Left colon (tissue), 2 donors: ENCODE measurements around the gene ETHE1. TPM values are rescaled to one million over a fixed set of nuclear protein-coding genes. Genes with fewer than 3 reads are reported as not detected.
"Not testable (repeated sequence)": the region's sequence is repeated elsewhere in the genome, so short reads cannot be mapped to it uniquely, and the experiment has no call there.

Experiments used
- ATAC-seq: fragments of 200-7000 bp; cut with Tn5 transposase; one replicate; pipeline ENCODE4 v1.9.1; 2020; ENCODE audit warnings: mild to moderate bottlenecking, moderate library complexity
- DNase-seq, 2 donors: peaks; one replicate each; pipeline ENCODE4 v3.0.0-alpha.2; 2020
- intact Hi-C, 2 donors: fragments of 100-400 bp; cut with DNase I in 1 of 2; cut with micrococcal nuclease in 1 of 2; formaldehyde crosslinking; loops; one replicate each; pipeline versions ENCODE4 v1.11.2 to v1.14.0; 2022; cut with DNase I, micrococcal nuclease
- total RNA-seq, 2 donors: library from RNA; stranded (reverse); fragmentation: NEBNext Ultra II Directional; extraction: Animal tissue kit (Norgen Biotek cat#: 25700); gene quantifications; one replicate each; pipeline ENCODE4 v1.2.1, GENCODE V29; 2021
- donor health status: DM: no; HTN: no; CAD: no.
- donor health status: DM: yes; HTN: yes; CAD: no.

ETHE1 gene
- total RNA-seq, 2 donors from 2014 or later = 480 to 631 TPM

- ATAC-seq (no peak), DNase-seq (no peak)
- intact Hi-C loops = no loop called here
These were observed 27.4 kb upstream of the ETHE1 start for GRCh38 chr19:43554317-43554895.

- intact Hi-C loops = no loop called here
- DNase-seq (no peak), ATAC-seq (no peak)
These were observed 26.7 kb upstream of the ETHE1 start for GRCh38 chr19:43553656-43554055.

GRCh38 chr19:43552616-43553015, 25.6 kb upstream of the ETHE1 start:
- intact Hi-C loops = no loop called here
- DNase-seq = no peak
- ATAC-seq = no peak

- intact Hi-C loops = no loop called here
- no peak for DNase-seq
These were observed 25.1 kb upstream of the ETHE1 start for GRCh38 chr19:43552198-43552450.

GRCh38 chr19:43551399-43552197, 24.6 kb upstream of the ETHE1 start:
- no peak for ATAC-seq
- intact Hi-C loops = no loop called here
- DNase-seq = no peak

More at GRCh38 chr19:43552198-43552450, 25.1 kb upstream of the ETHE1 start:
- no peak for ATAC-seq

GRCh38 chr19:43548706-43549105, 21.7 kb upstream of the ETHE1 start:
- DNase-seq (no peak), ATAC-seq (no peak)
- intact Hi-C loops = no loop called here

GRCh38 chr19:43547926-43548325, 20.9 kb upstream of the ETHE1 start:
- DNase-seq, ATAC-seq, intact Hi-C loops: not testable (repeated sequence)

GRCh38 chr19:43546581-43546980, 19.6 kb upstream of the ETHE1 start:
- intact Hi-C loops = no loop called here
- DNase-seq (no peak), ATAC-seq (no peak)

- DNase-seq = no peak
- intact Hi-C loops = no loop called here
- no peak for ATAC-seq
These were observed 19.0 kb upstream of the ETHE1 start for GRCh38 chr19:43545981-43546380.

- DNase-seq = no peak
- intact Hi-C loops = no loop called here
- ATAC-seq = no peak
These were observed 18.3 kb upstream of the ETHE1 start for GRCh38 chr19:43545276-43545675.

GRCh38 chr19:43544077-43544476, 17.1 kb upstream of the ETHE1 start:
- DNase-seq = no peak
- intact Hi-C loops = no loop called here
- ATAC-seq = no peak

GRCh38 chr19:43541920-43542650, 15.1 kb upstream of the ETHE1 start:
- DNase-seq (no peak), ATAC-seq (no peak)
- intact Hi-C loops = no loop called here

- ATAC-seq (no peak), DNase-seq (no peak)
- intact Hi-C loops = no loop called here
These were observed 13.4 kb upstream of the ETHE1 start for GRCh38 chr19:43540381-43540780.

GRCh38 chr19:43538922-43539321, 11.9 kb upstream of the ETHE1 start:
- intact Hi-C loops = no loop called here
- no peak for ATAC-seq

GRCh38 chr19:43534816-43535761, 8.1 kb upstream of the ETHE1 start:
- DNase-seq = peak; percentile 67 to 75
- intact Hi-C loops = no loop called here
- no peak for ATAC-seq

More at GRCh38 chr19:43538922-43539321, 11.9 kb upstream of the ETHE1 start:
- DNase-seq = no peak

- ATAC-seq (no peak), DNase-seq (no peak)
- intact Hi-C loops = no loop called here
These were observed 7.4 kb upstream of the ETHE1 start for GRCh38 chr19:43534305-43534815.

GRCh38 chr19:43533546-43534304, 6.7 kb upstream of the ETHE1 start:
- ATAC-seq (peak; percentile 68), DNase-seq (peak; percentile 99 to 100)
- intact Hi-C loops = no loop called here

GRCh38 chr19:43532962-43533545, 6.1 kb upstream of the ETHE1 start, which contains the start of gene ZNF575:
ZNF575 (plus strand) TSS chr19:43533188; CDS start chr19:43534423, 1,235 bp downstream.
- DNase-seq = peak; percentile 90 to 92
- intact Hi-C loops = no loop called here
- peak; percentile 75 for ATAC-seq
